ENCODE data around the gene HSCB.

DNA sequence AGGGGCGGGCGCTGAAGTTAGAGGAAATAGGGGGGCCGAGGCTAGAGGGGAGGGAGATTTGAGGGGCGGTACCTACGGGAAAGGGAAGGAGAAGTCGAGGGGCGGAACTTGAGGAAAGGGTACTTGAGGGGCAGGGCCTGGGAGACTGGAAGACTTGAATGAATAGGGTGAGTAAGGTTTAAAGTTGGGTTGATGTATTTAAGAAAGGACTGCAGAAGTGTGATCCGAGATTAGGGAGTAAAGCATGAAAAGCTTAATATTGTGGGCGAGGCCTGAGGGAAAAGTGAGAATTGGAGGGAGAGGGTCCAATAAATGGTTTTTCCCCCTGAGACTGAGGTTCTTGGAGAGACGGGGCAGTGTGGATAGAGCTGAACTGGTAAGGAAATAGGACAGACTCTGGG lies 723 bp downstream of the HSCB start:
- no peak for TF ChIP-seq EZH2 (IDR thresholded peaks at IDR 0.05; ENCODE audit: low read length, missing control alignments)
- TF ChIP-seq, protein P1, sequence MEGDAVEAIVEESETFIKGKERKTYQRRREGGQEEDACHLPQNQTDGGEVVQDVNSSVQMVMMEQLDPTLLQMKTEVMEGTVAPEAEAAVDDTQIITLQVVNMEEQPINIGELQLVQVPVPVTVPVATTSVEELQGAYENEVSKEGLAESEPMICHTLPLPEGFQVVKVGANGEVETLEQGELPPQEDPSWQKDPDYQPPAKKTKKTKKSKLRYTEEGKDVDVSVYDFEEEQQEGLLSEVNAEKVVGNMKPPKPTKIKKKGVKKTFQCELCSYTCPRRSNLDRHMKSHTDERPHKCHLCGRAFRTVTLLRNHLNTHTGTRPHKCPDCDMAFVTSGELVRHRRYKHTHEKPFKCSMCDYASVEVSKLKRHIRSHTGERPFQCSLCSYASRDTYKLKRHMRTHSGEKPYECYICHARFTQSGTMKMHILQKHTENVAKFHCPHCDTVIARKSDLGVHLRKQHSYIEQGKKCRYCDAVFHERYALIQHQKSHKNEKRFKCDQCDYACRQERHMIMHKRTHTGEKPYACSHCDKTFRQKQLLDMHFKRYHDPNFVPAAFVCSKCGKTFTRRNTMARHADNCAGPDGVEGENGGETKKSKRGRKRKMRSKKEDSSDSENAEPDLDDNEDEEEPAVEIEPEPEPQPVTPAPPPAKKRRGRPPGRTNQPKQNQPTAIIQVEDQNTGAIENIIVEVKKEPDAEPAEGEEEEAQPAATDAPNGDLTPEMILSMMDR (conservative IDR thresholded peaks at IDR 0.05 in 1 of 2, IDR thresholded peaks at IDR 0.05 in 1 of 2; ENCODE audit: low read depth in 1 of 2, low read length in 2 of 2) = no peak

All from fibroblast of lung (primary cell).